Measurements from ENCODE around the gene TUBG1.
"Not testable (repeated sequence)": the region's sequence is repeated elsewhere in the genome, so short reads cannot be mapped to it uniquely, and the experiment has no call there.

Gene TUBG1

GRCh38 chr17:42623271-42623670, 13.8 kb downstream of the TUBG1 start:
- DNase-seq (ENCODE audit: low read depth in 2 of 2), result no peak

GRCh38 chr17:42623732-42624596, 14.5 kb downstream of the TUBG1 start:
- DNase-seq (ENCODE audit: low read depth in 2 of 2), result no peak

- not testable (repeated sequence) for DNase-seq (ENCODE audit: low read depth in 2 of 2)
Measured at GRCh38 chr17:42627032-42627764, 17.7 kb downstream of the TUBG1 start.

GRCh38 chr17:42629411-42630009, 20.0 kb downstream of the TUBG1 start:
- DNase-seq (ENCODE audit: low read depth in 2 of 2), result no peak

GRCh38 chr17:42632949-42633444, 23.5 kb downstream of the TUBG1 start:
- no peak for DNase-seq (ENCODE audit: low read depth in 2 of 2)

GRCh38 chr17:42639525-42640113, 30.1 kb downstream of the TUBG1 start:
- no peak for DNase-seq (ENCODE audit: low read depth in 2 of 2)

GRCh38 chr17:42640121-42640520, 30.6 kb downstream of the TUBG1 start:
- DNase-seq (ENCODE audit: low read depth in 2 of 2), result no peak

- DNase-seq (ENCODE audit: low read depth in 2 of 2), result no peak
Measured at GRCh38 chr17:42642336-42642735, 32.9 kb downstream of the TUBG1 start.

- no peak for DNase-seq (ENCODE audit: low read depth in 2 of 2)
Measured at GRCh38 chr17:42647778-42648177, 38.3 kb downstream of the TUBG1 start.

GRCh38 chr17:42651392-42651791, 41.9 kb downstream of the TUBG1 start:
- no peak for DNase-seq (ENCODE audit: low read depth in 2 of 2)

- no peak for DNase-seq (ENCODE audit: low read depth in 2 of 2)
Measured at GRCh38 chr17:42653179-42654124, 44.0 kb downstream of the TUBG1 start.

- no peak for DNase-seq (ENCODE audit: low read depth in 2 of 2)
Measured at GRCh38 chr17:42655528-42655927, 46.0 kb downstream of the TUBG1 start.

- DNase-seq (ENCODE audit: low read depth in 2 of 2), result no peak
Measured at GRCh38 chr17:42657824-42658588, 48.5 kb downstream of the TUBG1 start.

GRCh38 chr17:42659079-42659931, 49.8 kb downstream of the TUBG1 start, which contains the start of gene TUBG2:
Gene TUBG2 (plus strand): TSS chr17:42659284. CDS start chr17:42659504, 220 bp downstream.
- DNase-seq (ENCODE audit: low read depth in 2 of 2), result peak; percentile 72 to 84

- DNase-seq (ENCODE audit: low read depth in 2 of 2), result not testable (repeated sequence)
Measured at GRCh38 chr17:42659932-42660274, 50.4 kb downstream of the TUBG1 start.

GRCh38 chr17:42660692-42661345, 51.3 kb downstream of the TUBG1 start:
- DNase-seq (ENCODE audit: low read depth in 2 of 2), result no peak

Data from stimulated activated CD4-positive, alpha-beta T cell treated with anti-CD3 and anti-CD28 coated beads, Interleukin-1b, Interleukin-23, amount 100 ng/mL, for 4 hours (primary cell).